Neural cell (in vitro differentiated cells): ENCODE measurements around the gene HIP1R. TPM values are rescaled to one million over a fixed set of nuclear protein-coding genes. Genes with fewer than 3 reads are reported as not detected.
"Not testable (repeated sequence)": the region's sequence is repeated elsewhere in the genome, so short reads cannot be mapped to it uniquely, and the experiment has no call there.

ENCODE experiments used
- H2AFZ ChIP-seq: fragments of 200-600, 300-800 bp; sonication (generic), shearing (Covaris generic); 2 replicates; pipeline ENCODE4 v1.6.0; 2014; ENCODE audit warnings: low read depth, mild to moderate bottlenecking, antibody characterized with exemption, low read length, moderate library complexity
- H3F3A ChIP-seq: fragments of 200-600 bp; shearing (Covaris generic); 2 replicates; pipeline ENCODE4 v1.6.1; 2016; ENCODE audit warnings: mild to moderate bottlenecking, moderate library complexity, mixed read lengths, antibody characterized with exemption, low read length; ENCODE audit not compliant: insufficient read depth, poor library complexity, severe bottlenecking
- H3K27ac ChIP-seq: fragments of 200-600, 300-800 bp; sonication (generic), shearing (Covaris generic); 2 replicates; pipeline ENCODE4 v1.5.1; 2014; ENCODE audit warnings: mild to moderate bottlenecking, low read length, moderate library complexity
- H3K27me3 ChIP-seq: fragments of 300-800, 200-600 bp; sonication (generic), shearing (Covaris generic); 2 replicates; pipeline ENCODE4 v1.6.0; 2014; ENCODE audit warnings: mild to moderate bottlenecking, low read depth, low read length, moderate library complexity; ENCODE audit not compliant: insufficient read depth
- H3K36me3 ChIP-seq: fragments of 300-800, 200-600 bp; sonication (generic), shearing (Covaris generic); 2 replicates; pipeline ENCODE4 v1.5.1; 2014; ENCODE audit warnings: mild to moderate bottlenecking, antibody characterized with exemption, low read length, moderate library complexity; ENCODE audit not compliant: insufficient read depth
- H3K4me2 ChIP-seq: fragments of 300-800, 200-600 bp; sonication (generic), shearing (Covaris generic); 2 replicates; pipeline ENCODE4 v1.6.0; 2014; ENCODE audit warnings: mild to moderate bottlenecking, low read length
- H3K4me3 ChIP-seq: fragments of 300-800, 200-600 bp; sonication (generic), shearing (Covaris generic); 2 replicates; pipeline ENCODE4 v1.5.1; 2014; ENCODE audit warnings: mild to moderate bottlenecking, low read length, moderate library complexity
- H3K79me2 ChIP-seq: fragments of 200-600 bp; shearing (Covaris generic); replicated peaks from 2 replicates; pipeline ENCODE4 v1.6.0; 2014; ENCODE audit warnings: mild to moderate bottlenecking, low read length, moderate library complexity; ENCODE audit not compliant: insufficient read depth
- H3K9ac ChIP-seq: fragments of 300-800, 200-600 bp; sonication (generic), shearing (Covaris generic); 2 replicates; pipeline ENCODE4 v1.6.1; 2016; ENCODE audit warnings: mild to moderate bottlenecking, low read length, mixed read lengths
- H3K9me2 ChIP-seq: fragments of 200-600 bp; shearing (Covaris generic); 2 replicates; pipeline ENCODE4 v1.6.1; 2016; ENCODE audit warnings: mild to moderate bottlenecking, low read length, mixed read lengths; ENCODE audit not compliant: insufficient read depth
- H3K9me3 ChIP-seq: fragments of 200-600, 300-800 bp; sonication (generic), shearing (Covaris generic); 2 replicates; pipeline ENCODE4 v1.6.1; 2016; ENCODE audit warnings: mild to moderate bottlenecking, mixed run types, low read length, moderate library complexity, mixed read lengths
- H4K20me1 ChIP-seq: fragments of 200-600 bp; shearing (Covaris generic); 2 replicates; pipeline ENCODE4 v1.6.1; 2016; ENCODE audit warnings: mild to moderate bottlenecking, mixed run types; ENCODE audit not compliant: insufficient read depth
- EP300 ChIP-seq: fragments of 450-650 bp; conservative IDR thresholded peaks from 2 replicates; pipeline ENCODE4 v1.6.1; 2014; ENCODE audit warnings: antibody characterized with exemption, mild to moderate bottlenecking, moderate library complexity; ENCODE audit not compliant: poor library complexity, severe bottlenecking
- EZH2 ChIP-seq: fragments of 200-600, 300-800 bp; shearing (Covaris generic), sonication (generic); IDR thresholded peaks from 2 replicates; pipeline ENCODE4 v1.6.1; 2014; ENCODE audit warnings: antibody characterized with exemption, low read length, borderline replicate concordance, mild to moderate bottlenecking; ENCODE audit not compliant: insufficient read depth, poor library complexity, severe bottlenecking
- MXI1 ChIP-seq: fragments of 450-650 bp; conservative IDR thresholded peaks from 2 replicates; pipeline ENCODE4 v1.6.1; 2014; ENCODE audit warnings: antibody characterized with exemption, mild to moderate bottlenecking; ENCODE audit not compliant: poor library complexity, severe bottlenecking
- POLR2AphosphoS5 ChIP-seq: IDR thresholded peaks from 2 replicates; pipeline ENCODE4 v1.6.1; 2012
- RAD21 ChIP-seq: fragments of 450-650 bp; conservative IDR thresholded peaks from 2 replicates; pipeline ENCODE4 v1.6.1; 2014; ENCODE audit warnings: antibody characterized with exemption, mild to moderate bottlenecking, moderate library complexity
- SMC3 ChIP-seq: fragments of 450-650 bp; conservative IDR thresholded peaks from 2 replicates; pipeline ENCODE4 v1.6.1; 2014; ENCODE audit warnings: antibody characterized with exemption, mild to moderate bottlenecking, moderate library complexity; ENCODE audit not compliant: poor library complexity
- polyA plus RNA-seq: library from polyadenylated mRNA; depleted of rRNA; stranded (reverse); fragments of >200 nt; gene quantifications from 2 replicates; pipeline ENCODE4 v1.2.3, GENCODE V29; 2014
- TF ChIP-seq, protein P1 (sequence below): fragments of 450-650 bp; IDR thresholded peaks from 2 replicates; pipeline ENCODE4 v1.5.1; 2014; ENCODE audit warnings: antibody characterized with exemption, mild to moderate bottlenecking, moderate library complexity; ENCODE audit not compliant: poor library complexity, severe bottlenecking
- TF ChIP-seq, protein P2 (sequence below): IDR thresholded peaks from 2 replicates; pipeline ENCODE4 v1.6.1; 2012; ENCODE audit warnings: borderline replicate concordance

Gene HIP1R
- polyA plus RNA-seq, 1 donor from 2014 or later, result 270 TPM

DNA sequence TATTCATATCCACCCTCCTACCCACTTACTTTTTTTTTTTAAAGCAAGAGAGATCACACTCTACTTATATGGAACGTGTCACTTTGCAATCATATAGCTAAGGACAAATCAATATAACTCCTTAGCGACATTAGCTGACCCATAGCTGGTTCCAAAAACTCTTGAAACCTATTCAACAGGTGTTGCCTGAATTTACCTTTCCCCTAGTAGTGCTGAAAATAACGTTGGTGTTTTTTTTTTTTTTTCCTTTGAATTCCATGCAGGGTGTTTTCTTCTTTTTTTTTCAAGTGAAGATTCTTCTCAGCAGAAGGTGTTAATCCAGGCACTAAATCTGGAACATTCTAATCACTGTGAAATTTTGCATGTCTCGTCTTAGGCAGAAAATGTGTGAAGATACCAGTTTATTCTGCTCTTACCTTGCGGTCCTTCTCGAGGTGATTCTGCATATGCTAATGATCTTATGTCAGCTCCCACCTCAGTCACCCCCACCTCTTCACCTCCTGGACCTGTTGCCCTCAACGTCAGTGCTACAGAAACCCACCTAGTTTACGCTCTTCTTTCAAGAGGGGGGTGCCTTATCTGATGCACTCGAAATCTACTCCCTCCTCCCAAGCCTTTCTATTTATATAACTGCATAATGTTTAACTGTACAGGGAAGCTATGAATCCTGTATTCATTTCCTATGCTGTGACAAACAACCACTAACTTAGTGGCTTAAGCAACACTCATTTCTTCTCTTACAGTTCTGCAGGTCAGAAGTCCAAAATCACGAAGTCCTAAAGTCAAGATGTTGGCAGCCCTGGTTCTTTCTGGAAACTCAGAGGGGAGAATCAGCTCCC, 67.8 kb downstream of the HIP1R start:
- Histone ChIP-seq H3K9ac (no peak overlapping the region), H3K4me3 (no peak overlapping the region), H4K20me1 (no peaks in the 10 kb centered on the region), H3K36me3 (no peaks in the 10 kb centered on the region), H2AFZ (no peak overlapping the region), H3K4me2 (no peak overlapping the region), H3K9me3 (no peaks in the 10 kb centered on the region), H3K79me2 (no peaks in the 10 kb centered on the region), H3K27ac (no peak overlapping the region), H3K9me2 (no peaks in the 10 kb centered on the region), H3F3A (no peaks in the 10 kb centered on the region), H3K27me3 (no peaks in the 10 kb centered on the region)
- TF ChIP-seq EP300, result no peak

DNA sequence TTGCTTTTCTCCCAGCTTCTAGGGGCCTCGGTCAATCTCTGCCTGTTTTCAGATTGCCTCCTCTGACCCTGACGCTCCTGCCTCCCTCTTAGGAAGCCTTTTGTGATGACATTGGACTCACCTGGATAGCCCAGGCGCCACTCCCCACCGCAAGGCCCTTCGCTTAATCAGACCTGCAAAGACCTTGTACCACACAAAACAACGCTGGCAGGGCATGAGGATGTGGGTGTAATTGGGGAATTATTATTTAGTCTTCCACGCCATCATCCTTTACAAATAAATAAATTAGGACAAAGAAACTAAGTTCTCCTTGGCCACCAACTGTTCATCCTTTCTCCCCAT, 68.4 kb downstream of the HIP1R start:
- Histone ChIP-seq H3K27ac (no peak overlapping the region), H3K4me2 (no peak overlapping the region), H3K4me3 (no peak overlapping the region)

DNA sequence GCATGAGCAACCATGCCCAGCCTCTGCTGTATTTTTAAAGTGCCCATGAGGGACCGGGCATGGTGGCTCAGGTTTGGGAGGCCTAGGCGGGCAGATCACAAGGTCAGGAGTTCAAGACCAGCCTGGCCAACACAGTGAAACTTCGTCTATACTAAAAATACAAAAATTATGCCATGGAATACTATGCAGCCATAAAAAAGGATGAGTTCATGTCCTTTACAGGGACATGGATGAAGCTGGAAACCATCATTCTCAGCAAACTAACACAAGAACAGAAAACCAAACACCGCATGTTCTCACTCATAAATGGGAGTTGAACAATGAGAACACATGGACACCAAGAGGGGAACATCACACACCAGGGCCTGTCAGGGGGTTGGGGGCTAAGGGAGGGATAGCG, 70.0 kb downstream of the HIP1R start:
- not testable (repeated sequence) for H3K4me2 ChIP-seq, H3K4me3 ChIP-seq, H3K27ac ChIP-seq, H3K79me2 ChIP-seq, H4K20me1 ChIP-seq, H3K9me3 ChIP-seq, H3K9ac ChIP-seq, H3K9me2 ChIP-seq, H3K27me3 ChIP-seq, H2AFZ ChIP-seq, H3F3A ChIP-seq, H3K36me3 ChIP-seq

More for the DNA sequence above, 68.4 kb downstream of the HIP1R start:
- no peak for TF ChIP-seq POLR2AphosphoS5
- TF ChIP-seq EZH2, result no peak
- no peak for TF ChIP-seq MXI1
- no peak for TF ChIP-seq RAD21
- TF ChIP-seq, protein P1, sequence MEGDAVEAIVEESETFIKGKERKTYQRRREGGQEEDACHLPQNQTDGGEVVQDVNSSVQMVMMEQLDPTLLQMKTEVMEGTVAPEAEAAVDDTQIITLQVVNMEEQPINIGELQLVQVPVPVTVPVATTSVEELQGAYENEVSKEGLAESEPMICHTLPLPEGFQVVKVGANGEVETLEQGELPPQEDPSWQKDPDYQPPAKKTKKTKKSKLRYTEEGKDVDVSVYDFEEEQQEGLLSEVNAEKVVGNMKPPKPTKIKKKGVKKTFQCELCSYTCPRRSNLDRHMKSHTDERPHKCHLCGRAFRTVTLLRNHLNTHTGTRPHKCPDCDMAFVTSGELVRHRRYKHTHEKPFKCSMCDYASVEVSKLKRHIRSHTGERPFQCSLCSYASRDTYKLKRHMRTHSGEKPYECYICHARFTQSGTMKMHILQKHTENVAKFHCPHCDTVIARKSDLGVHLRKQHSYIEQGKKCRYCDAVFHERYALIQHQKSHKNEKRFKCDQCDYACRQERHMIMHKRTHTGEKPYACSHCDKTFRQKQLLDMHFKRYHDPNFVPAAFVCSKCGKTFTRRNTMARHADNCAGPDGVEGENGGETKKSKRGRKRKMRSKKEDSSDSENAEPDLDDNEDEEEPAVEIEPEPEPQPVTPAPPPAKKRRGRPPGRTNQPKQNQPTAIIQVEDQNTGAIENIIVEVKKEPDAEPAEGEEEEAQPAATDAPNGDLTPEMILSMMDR, result no peak
- H3K79me2 ChIP-seq, result no peaks in the 10 kb centered on the region
- H3K9ac ChIP-seq, result no peak overlapping the region
- H2AFZ ChIP-seq, result no peak overlapping the region
- no peaks in the 10 kb centered on the region for H3K9me3 ChIP-seq
- no peaks in the 10 kb centered on the region for H3K27me3 ChIP-seq
- no peaks in the 10 kb centered on the region for H3K36me3 ChIP-seq
- H3K9me2 ChIP-seq, result no peaks in the 10 kb centered on the region
- no peaks in the 10 kb centered on the region for H4K20me1 ChIP-seq
- no peaks in the 10 kb centered on the region for H3F3A ChIP-seq

DNA sequence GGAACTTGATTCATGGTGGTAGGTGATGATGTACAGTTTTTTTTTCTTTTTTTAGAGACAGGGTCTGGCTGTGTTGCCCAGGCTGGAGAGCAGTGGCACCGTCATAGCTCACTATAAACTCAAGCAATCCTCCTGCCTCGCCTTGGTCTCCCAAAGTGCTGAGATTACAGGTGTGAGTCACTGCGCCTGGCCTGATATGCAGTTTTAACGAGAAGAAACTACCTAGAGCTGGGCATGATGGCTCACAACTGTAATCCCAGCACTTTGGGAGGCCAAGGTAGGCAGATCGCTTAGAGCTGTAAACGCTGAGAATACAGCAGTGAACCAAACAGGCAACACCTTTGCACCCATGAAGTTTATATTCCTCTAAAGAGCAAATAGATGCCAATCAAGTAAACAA, 73.7 kb downstream of the HIP1R start:
- Histone ChIP-seq H2AFZ (no peak overlapping the region), H3K27me3 (no peaks in the 10 kb centered on the region), H3K9me3 (no peaks in the 10 kb centered on the region), H3K36me3 (no peaks in the 10 kb centered on the region), H3K9ac (no peak overlapping the region), H3K9me2 (no peaks in the 10 kb centered on the region), H3K4me3 (no peak overlapping the region), H3F3A (no peaks in the 10 kb centered on the region), H4K20me1 (no peaks in the 10 kb centered on the region), H3K4me2 (no peak overlapping the region), H3K27ac (no peak overlapping the region), H3K79me2 (no peaks in the 10 kb centered on the region)
- no peak for TF ChIP-seq RAD21
- TF ChIP-seq MXI1, result no peak
- no peak for TF ChIP-seq EZH2
- no peak for TF ChIP-seq POLR2AphosphoS5
- TF ChIP-seq SMC3, result no peak
- TF ChIP-seq, protein P2, sequence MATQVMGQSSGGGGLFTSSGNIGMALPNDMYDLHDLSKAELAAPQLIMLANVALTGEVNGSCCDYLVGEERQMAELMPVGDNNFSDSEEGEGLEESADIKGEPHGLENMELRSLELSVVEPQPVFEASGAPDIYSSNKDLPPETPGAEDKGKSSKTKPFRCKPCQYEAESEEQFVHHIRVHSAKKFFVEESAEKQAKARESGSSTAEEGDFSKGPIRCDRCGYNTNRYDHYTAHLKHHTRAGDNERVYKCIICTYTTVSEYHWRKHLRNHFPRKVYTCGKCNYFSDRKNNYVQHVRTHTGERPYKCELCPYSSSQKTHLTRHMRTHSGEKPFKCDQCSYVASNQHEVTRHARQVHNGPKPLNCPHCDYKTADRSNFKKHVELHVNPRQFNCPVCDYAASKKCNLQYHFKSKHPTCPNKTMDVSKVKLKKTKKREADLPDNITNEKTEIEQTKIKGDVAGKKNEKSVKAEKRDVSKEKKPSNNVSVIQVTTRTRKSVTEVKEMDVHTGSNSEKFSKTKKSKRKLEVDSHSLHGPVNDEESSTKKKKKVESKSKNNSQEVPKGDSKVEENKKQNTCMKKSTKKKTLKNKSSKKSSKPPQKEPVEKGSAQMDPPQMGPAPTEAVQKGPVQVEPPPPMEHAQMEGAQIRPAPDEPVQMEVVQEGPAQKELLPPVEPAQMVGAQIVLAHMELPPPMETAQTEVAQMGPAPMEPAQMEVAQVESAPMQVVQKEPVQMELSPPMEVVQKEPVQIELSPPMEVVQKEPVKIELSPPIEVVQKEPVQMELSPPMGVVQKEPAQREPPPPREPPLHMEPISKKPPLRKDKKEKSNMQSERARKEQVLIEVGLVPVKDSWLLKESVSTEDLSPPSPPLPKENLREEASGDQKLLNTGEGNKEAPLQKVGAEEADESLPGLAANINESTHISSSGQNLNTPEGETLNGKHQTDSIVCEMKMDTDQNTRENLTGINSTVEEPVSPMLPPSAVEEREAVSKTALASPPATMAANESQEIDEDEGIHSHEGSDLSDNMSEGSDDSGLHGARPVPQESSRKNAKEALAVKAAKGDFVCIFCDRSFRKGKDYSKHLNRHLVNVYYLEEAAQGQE, result no peak
